NCI-H460 (cell line): Measurements from ENCODE around the gene AOPEP. TPM values are rescaled to one million over a fixed set of nuclear protein-coding genes. Genes with fewer than 3 reads are reported as not detected.

Source experiments
- DNase-seq: peaks from one replicate; pipeline ENCODE4 v3.0.0-alpha.2; 2016; ENCODE audit warnings: low read depth; ENCODE audit errors: extremely low read depth
- total RNA-seq: library from RNA; depleted of rRNA; stranded (reverse); fragments of >200 nt; shearing (Covaris generic); gene quantifications from 2 replicates; pipeline ENCODE4 v1.2.3, GENCODE V29; 2014

Gene AOPEP
- total RNA-seq, 1 experiment from 2014 or later, result 27.0 TPM

DNA sequence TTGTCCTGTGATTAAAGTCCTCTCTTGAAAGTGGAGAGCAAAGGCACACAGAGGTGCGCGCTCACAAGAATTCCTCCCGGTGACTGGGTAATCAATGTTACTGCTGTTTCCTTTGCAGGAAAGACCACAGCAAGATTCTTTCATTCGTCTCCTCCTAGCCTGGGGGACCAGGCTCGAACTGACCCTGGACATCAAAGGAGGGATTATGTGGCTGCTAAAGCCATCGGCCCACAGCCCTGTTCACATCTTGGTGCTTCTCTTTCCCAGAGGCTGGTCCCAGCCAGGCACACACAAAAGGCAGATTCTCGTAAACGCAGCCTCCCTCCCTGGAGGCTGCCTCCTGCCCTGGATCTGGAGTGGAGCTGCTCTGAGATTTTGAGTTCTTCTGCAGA, 360.1 kb downstream of the AOPEP start:
- DNase-seq, result no peak

DNA sequence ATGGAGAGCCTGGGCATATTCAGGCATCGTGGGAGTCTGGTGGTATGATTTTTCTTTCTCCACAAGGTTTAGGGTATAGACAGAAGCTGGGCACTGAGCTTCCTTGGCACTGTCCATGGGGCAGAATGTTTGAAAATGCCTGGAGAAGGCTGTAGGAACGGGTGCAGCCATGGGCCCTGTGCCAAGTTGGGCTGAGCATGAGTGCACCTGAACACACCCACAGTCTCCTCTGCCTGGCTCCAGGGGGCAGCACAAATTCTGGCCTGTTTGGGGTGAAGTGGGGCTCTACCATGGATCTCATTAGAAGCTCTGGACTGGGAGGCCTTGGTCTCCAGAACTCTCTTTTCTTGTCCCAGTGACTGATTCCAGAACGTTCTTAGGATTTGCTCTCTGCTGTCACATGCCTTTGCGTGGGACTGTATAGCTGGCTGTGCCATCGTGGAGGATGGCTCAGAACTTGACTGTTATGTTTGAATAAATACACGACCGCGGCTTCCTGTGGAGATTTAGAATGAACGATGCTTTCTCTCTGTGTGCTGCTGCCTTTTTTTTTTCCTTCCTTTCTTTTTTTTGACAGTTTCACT, 361.3 kb downstream of the AOPEP start:
- peak; percentile 19 for DNase-seq

DNA sequence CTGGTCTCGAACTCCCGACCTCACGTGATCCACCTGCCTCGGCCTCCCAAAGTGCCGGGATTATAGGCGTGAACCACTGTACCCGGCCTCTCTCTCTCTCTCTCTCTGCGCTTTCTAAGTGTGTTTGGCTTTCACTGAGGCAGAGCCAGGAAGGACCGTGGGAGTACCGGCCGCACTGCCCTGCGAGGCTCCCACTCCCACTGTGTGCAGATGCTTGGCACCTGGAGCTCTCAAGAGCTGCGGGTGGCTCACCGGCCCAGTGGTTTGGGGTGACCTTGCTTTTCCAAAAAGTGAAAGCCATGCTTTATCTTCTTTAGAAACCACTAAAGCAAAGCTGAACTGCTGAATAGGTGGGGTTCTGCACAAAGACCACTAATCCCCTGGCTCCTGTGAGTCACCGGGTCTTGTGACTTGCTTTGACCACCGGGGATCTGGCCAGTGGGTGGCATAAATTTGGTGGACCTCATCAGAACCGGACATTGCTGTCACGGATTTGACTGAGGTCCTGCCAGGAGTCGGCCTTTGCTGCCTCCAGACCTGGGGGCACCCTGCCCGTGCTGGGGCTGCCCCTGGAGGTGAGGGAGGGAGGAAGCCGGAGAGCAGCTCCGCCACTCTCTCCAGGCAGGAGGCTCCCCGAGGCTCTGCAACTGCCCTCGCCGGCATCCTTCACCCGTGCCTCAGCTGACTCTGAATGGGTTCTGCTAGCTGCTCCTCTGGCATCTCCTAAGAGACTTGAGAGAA, 362.1 kb downstream of the AOPEP start:
- DNase-seq, result no peak

DNA sequence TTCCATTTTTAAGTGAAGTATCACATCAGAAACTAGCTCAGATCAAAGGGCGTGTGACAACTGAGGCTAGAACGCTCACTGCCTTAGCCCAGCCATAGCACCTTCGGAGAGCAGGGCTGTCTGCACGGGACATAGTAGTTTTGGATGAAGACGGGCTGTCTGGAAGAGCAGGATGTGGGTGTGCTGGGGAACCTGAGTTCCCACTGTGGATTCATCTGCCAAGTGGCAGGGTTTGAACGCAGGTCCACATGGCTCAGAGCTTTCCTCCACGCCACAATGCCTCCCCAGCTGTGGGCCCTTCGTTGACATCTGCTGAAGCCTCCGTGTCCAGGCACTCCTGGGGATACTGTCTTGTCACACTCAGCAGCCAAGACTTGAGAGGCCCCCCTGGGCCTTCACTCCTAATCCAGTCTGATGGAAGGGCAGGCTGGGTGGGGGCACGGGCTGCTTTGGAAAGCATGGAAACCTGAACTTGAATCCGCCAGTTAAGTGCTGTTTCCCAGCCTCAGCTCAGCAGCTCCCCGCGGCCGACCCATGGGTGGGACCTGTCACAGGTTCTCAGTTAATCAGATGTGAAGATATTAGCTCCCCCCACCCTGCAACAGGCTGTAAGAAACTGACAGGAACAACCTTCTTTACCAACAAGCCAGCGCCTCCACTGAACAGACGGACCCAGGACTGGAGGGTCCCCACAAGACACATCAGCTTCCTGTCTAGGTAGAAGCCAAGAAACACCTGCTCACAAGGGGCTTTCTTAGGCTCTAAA, 362.9 kb downstream of the AOPEP start:
- no peak for DNase-seq

- DNase-seq, result no peak
These were observed 363.7 kb downstream of the AOPEP start for GRCh38 chr9:95090023-95090791.

DNA sequence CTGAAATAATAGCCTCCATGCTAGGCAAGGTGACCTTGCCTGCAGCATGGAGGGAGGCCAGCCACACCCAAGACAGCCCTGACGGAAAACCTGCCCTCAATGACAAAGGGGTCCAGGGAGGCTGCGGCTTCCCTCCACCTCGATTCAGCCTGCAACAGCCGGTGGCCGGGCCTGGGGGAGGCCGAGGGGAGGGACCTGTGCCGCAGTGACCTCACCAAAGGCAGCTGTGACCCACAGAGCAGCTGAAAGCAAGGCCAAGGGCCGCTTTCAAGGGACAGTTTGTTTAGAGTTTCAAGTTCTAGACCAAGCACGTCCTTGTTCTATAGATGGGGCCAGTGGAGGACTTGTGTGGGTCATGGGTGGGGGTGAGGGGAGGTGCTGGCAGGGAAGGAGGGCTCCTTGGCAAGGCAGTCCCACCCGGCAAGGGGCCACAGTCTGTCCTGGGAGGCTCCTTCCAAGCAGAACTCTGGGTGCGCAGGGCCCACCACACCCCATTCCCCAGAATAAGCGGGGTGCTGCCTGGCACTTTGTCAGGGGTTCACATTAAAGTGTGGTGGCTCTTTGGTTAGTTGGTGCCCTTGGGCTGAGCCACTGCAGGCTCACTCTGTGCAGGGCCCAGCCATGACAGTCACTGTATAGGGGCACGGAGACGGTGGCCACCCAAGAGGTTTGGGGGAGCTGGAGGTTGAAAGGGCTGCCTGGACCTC, 364.5 kb downstream of the AOPEP start:
- DNase-seq, result no peak

DNA sequence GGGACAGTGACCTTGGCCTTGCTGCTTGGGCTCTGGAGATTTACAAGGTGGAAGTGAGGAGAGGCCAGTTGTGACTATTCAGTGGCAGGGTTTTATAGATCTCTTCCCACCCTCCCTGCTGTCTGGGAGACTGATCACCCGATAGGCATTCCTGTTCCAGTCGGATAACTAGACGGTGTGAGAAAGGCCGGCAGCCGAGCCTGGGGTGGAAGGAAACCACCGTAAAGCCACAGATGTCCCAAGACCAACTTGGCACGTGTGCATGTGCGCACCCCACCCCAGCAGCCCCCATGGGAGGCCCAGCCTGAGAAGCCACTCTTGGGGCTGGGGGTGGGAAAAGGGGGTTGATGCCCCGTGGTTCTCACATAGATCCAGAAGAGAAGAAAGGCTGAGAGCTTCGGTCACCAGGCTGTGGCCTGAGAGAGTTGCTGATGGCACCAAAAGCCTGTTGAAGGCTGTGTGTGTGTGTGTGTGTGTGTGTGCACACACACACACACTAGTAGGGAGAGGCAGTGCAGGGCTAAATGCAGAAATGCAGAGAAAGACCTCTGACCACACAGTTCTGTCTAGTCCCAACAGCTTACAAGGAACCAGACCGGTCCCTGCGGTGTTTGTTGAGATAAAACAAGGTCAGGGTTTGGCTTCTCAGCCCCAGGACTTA, 365.2 kb downstream of the AOPEP start:
- DNase-seq, result no peak

DNA sequence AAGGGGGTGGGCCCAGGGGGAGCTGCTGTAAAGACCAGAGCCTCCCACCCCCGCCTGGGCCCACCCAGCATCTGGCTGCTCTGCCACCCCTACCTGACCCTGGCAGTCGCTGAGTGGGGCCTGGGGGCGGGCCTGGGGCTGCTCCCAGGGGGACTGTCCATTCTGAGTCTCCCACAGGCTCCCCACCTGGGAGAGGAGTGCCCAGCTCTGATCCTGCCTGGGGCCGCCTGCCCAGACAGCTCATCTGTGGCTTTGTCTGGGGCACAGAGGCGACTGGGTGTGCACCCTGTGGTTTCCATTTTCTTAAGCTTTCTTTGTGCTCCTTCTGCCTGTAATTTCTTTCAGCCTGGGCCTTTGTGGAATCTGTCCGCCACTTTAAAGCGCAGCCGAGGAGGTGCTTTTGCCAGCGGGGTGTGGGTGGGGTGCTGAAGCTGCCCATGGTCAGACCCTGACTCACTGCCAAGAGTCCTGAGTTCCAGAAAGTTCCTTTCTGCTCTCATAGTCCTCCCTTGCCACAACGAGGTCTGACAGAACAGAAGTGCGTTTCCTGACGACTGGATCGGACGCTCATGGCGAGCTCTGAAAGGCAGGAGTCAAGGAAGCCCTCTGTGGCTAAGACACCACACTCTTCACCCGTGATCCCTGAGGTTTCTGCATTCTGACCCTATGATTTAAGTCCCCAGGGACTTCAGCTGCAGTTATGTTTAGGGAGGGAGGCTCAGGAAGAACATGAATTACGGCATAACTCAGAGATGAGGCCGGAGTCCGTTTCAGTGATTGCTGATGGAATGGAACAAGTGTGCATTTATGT, 366.0 kb downstream of the AOPEP start:
- DNase-seq, result no peak

GRCh38 chr9:95093586-95093985, 367.1 kb downstream of the AOPEP start:
- DNase-seq, result no peak

- DNase-seq, result no peak
These were observed 367.5 kb downstream of the AOPEP start for GRCh38 chr9:95094002-95094401.

DNA sequence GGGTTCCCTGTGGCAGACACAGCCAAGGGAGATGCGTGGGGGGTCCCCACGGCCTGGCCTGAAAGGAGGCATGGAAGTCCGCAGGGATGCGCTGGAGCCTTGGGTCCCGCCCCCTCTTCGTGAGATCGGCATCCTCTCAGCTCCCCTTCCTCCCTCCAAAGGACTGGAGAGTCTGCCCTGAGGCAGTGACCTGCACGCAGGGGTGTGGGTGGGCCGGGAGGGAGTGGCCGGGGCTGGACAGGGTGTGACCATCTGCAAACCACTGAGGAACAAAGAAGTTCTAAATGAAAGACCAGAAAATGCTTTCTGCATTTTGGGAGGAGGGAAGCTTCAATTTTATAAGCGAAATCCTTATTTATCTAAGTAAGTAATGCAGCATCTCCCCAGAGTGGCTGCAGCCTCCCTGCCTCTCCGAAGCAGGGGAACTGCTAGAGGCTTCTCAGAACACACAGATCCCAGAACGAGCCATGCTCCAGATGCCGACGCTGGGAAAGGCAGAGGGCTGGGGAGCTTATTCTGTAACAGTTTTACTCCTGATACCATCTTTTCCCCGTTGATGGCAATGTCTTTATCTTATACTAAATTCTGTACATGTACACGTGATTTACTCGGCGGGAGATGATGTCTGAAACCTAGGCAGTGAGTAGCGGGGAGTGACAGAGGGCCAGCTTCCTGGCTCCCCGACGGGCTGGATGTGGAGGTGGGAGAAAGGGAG, 369.3 kb downstream of the AOPEP start:
- no peak for DNase-seq

- no peak for DNase-seq
These were observed 369.9 kb downstream of the AOPEP start for GRCh38 chr9:95096381-95096780.

- no peak for DNase-seq
These were observed 370.3 kb downstream of the AOPEP start for GRCh38 chr9:95096807-95097206.

- no peak for DNase-seq
These were observed 370.8 kb downstream of the AOPEP start for GRCh38 chr9:95097279-95097678.

- DNase-seq, result no peak
These were observed 372.0 kb downstream of the AOPEP start for GRCh38 chr9:95098391-95098921.

DNA sequence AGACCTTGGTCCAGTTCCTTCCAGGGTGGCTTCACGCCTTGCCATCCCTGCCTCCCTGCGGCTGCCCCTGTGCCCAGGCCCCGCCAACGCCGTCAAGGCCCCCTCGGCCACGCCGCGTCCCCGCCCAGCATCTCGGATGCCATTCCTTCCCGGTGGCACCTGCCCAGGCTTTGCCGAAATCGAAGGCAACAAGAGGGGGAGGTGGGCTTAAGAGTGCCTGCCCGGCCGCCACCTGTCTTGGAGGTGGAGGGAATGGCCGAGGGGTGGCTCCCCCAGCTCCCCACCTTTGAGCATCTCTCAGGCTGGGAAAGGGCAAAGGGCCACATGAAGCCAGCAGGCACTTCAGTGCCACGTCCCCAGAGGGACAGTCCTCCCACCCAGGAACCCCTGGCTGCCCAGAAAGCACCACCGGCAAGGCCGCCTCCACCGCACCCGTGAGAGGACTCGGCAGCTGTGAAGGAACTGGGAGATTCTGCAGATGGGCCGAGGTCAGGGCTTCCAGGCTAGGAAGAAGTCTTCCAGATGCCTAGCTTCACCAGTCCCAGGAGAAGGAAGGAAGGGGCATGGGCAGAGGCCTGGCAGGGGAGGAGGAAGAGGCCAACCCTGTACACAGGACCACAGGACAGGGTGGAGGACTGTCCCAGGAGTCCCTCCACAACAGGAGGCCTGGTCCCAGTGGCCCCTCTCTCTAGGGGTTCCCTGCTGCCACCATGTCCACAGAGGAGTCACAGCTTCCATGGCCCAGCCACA, 373.0 kb downstream of the AOPEP start:
- no peak for DNase-seq

GRCh38 chr9:95100071-95100627, 373.6 kb downstream of the AOPEP start:
- DNase-seq, result no peak
